ENCODE results near the gene CHD1L.

- TF ChIP-seq CTCF (IDR thresholded peaks at IDR 0.05) (no peak), POLR2A (IDR thresholded peaks at IDR 0.05) (no peak), EP300 (IDR thresholded peaks at IDR 0.05) (no peak)
These were observed 10.1 kb downstream of the CHD1L start for GRCh38 chr1:147252540-147252939.
